Measurements from ENCODE around the gene CCNF. TPM values are rescaled to one million over a fixed set of nuclear protein-coding genes. Genes with fewer than 3 reads are reported as not detected.

The CCNF gene
- total RNA-seq, 2 donors from 2014 or later = 50.8 to 58.9 TPM

DNA sequence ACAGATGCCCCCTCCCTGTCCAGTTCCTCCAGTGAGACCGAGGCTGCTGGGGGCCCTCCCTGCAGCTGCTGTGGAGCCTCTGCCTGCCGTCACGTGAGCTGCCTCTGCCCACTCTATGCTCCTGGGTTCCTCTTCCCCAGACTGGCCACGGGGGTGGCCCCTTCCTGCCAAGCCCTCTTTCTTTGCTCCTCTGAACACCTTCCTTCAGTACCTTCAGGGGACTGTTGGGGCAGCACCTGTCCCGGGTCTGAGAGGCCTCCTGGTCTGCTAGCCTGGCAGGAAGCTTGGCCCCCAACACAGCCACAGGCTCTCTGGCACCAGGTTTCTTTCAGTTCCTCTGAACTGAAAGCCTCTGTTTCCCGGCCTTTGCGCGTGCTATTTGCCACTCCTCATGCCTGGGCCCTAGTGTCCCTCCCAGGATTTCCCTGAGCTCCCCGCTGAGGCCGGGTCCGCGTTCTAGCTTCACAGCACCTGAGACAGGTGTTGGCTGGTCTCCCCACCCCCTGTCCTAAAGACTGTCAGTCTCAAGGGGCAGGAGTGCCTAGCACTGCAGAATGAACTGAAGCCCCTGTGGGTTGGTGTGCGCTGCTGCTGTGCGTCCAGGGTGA lies 77.9 kb downstream of the CCNF start:
- no peaks in the 10 kb centered on the region for H3K9me3 ChIP-seq (ENCODE audit: control insufficient read depth, low read length)

DNA sequence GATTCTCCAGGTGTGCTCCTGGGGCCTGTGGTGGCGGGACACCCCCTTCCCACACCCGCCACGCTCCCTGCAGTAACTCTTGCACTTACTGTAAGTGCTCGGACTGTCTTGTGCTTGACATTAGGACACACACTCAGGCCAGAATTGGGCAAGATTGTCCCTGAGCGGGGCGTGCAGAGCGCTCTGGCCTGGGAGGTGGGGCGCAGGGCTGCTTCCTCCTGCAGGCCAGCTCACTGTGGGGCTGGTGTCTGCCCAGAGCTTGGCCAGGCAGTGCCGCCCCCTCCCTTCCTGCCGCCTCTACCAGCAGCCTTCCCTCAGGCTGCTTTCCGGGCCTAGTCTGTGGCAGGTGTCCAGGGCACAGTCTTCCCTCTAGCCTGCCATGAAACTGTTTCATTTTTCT lies 78.4 kb downstream of the CCNF start:
- Mint-ChIP-seq H3K4me3 (no peak overlapping the region), H3K27me3 (ENCODE audit: insufficient read depth) (no peaks in the 10 kb centered on the region), H3K36me3 (ENCODE audit: low read depth) (no peaks in the 10 kb centered on the region), H3K27ac (no peak overlapping the region), H3K4me1 (peaks cover 19% of the 10 kb centered on the region), H3K9me3 (no peaks in the 10 kb centered on the region)
- DNase-seq = no peak
- Histone ChIP-seq H3K4me3 (ENCODE audit: low read length) (no peak overlapping the region), H3K9ac (ENCODE audit: extremely low read depth, low read length, poor library complexity, severe bottlenecking) (no peak overlapping the region), H3K27ac (ENCODE audit: low read depth, low read length) (no peak overlapping the region), H3K9me3 (ENCODE audit: control insufficient read depth, low read length) (no peaks in the 10 kb centered on the region), H3K4me1 (ENCODE audit: control insufficient read depth, insufficient read depth, low read length) (peaks cover 3% of the 10 kb centered on the region), H3K36me3 (ENCODE audit: control insufficient read depth, insufficient read depth, low read length) (peaks cover 1% of the 10 kb centered on the region), H3K27me3 (ENCODE audit: control insufficient read depth, insufficient read depth, low read length, poor library complexity, severe bottlenecking) (no peaks in the 10 kb centered on the region)
- 92 to 100% methylated on average over 8 to 11 of the region's 11 CpGs for WGBS, 2 experiments (ENCODE audit: insufficient coverage in 1 of 2, insufficient read length in 1 of 2)
- TF ChIP-seq, protein P1, sequence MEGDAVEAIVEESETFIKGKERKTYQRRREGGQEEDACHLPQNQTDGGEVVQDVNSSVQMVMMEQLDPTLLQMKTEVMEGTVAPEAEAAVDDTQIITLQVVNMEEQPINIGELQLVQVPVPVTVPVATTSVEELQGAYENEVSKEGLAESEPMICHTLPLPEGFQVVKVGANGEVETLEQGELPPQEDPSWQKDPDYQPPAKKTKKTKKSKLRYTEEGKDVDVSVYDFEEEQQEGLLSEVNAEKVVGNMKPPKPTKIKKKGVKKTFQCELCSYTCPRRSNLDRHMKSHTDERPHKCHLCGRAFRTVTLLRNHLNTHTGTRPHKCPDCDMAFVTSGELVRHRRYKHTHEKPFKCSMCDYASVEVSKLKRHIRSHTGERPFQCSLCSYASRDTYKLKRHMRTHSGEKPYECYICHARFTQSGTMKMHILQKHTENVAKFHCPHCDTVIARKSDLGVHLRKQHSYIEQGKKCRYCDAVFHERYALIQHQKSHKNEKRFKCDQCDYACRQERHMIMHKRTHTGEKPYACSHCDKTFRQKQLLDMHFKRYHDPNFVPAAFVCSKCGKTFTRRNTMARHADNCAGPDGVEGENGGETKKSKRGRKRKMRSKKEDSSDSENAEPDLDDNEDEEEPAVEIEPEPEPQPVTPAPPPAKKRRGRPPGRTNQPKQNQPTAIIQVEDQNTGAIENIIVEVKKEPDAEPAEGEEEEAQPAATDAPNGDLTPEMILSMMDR (conservative IDR thresholded peaks at IDR 0.05) = no peak

More for the DNA sequence above, 77.9 kb downstream of the CCNF start:
- no peaks in the 10 kb centered on the region for H3K4me1 ChIP-seq (ENCODE audit: control insufficient read depth, insufficient read depth, low read length)
- H3K36me3 Mint-ChIP-seq (ENCODE audit: low read depth) = no peaks in the 10 kb centered on the region
- H3K4me3 Mint-ChIP-seq = no peak overlapping the region
- H3K27ac Mint-ChIP-seq = no peak overlapping the region
- H3K9ac ChIP-seq (ENCODE audit: extremely low read depth, low read length, poor library complexity, severe bottlenecking) = no peak overlapping the region
- WGBS, 2 experiments (ENCODE audit: insufficient coverage in 1 of 2, insufficient read length in 1 of 2) = 90 to 92% methylated on average over 14 of the region's 14 CpGs
- peaks cover 3% of the 10 kb centered on the region for H3K36me3 ChIP-seq (ENCODE audit: control insufficient read depth, insufficient read depth, low read length)
- H3K27me3 ChIP-seq (ENCODE audit: control insufficient read depth, insufficient read depth, low read length, poor library complexity, severe bottlenecking) = no peaks in the 10 kb centered on the region
- H3K27me3 Mint-ChIP-seq (ENCODE audit: insufficient read depth) = no peaks in the 10 kb centered on the region
- TF ChIP-seq, protein P1 (conservative IDR thresholded peaks at IDR 0.05) = no peak
- H3K4me1 Mint-ChIP-seq = peaks cover 14% of the 10 kb centered on the region
- H3K27ac ChIP-seq (ENCODE audit: low read depth, low read length) = no peak overlapping the region
- H3K9me3 Mint-ChIP-seq = no peaks in the 10 kb centered on the region
- DNase-seq = no peak
- H3K4me3 ChIP-seq (ENCODE audit: low read length) = no peak overlapping the region

Small RNA genes lying within 50 kb of the gene (microRNA-seq; reads per million reads assigned to microRNA genes)
- not detected for gene MIR6767 (ENCODE audit: borderline microRNAs expressed)
- not detected for gene MIR6768 (ENCODE audit: borderline microRNAs expressed)

Other genes starting within 250 kb of the CCNF start
- 1 to 10 TPM; 8.2 to 9.7 TPM for gene CASKIN1, start 232.8 kb upstream of the CCNF start, total RNA-seq
- gene MLST8, start 224.0 kb upstream of the CCNF start, total RNA-seq = 10 to 100 TPM; 60.3 to 70.8 TPM
- 10 to 100 TPM in 1 of 2 donors, 1 to 10 TPM in 1; 7.7 to 15.0 TPM for gene BRICD5, start 218.6 kb upstream of the CCNF start, total RNA-seq
- gene PGP, start 214.6 kb upstream of the CCNF start, total RNA-seq = 10 to 100 TPM; 31.0 to 32.0 TPM
- gene E4F1, start 205.9 kb upstream of the CCNF start, total RNA-seq = 10 to 100 TPM; 24.5 to 29.6 TPM
- 1 to 10 TPM in 1 of 2 donors, under 1 TPM in 1; 0.35 to 1.3 TPM for gene DNASE1L2, start 193.0 kb upstream of the CCNF start, total RNA-seq
- 10 to 100 TPM; 75.8 to 94.7 TPM for gene ECI1, start 177.9 kb upstream of the CCNF start, total RNA-seq
- gene RNPS1, start 161.3 kb upstream of the CCNF start, total RNA-seq = 100 to 1,000 TPM; 273 to 289 TPM
- gene ABCA3, start 88.7 kb upstream of the CCNF start, total RNA-seq = 1 to 10 TPM; 3.3 to 3.5 TPM
- gene TEDC2, start 30.7 kb downstream of the CCNF start, total RNA-seq = 10 to 100 TPM; 44.0 to 57.6 TPM
- gene NTN3, start 41.9 kb downstream of the CCNF start, total RNA-seq = under 1 TPM; 0.48 to 0.62 TPM
- 10 to 100 TPM; 15.7 to 19.4 TPM for gene TBC1D24, start 45.7 kb downstream of the CCNF start, total RNA-seq
- 100 to 1,000 TPM; 176 to 180 TPM for gene ATP6V0C, start 84.5 kb downstream of the CCNF start, total RNA-seq
- 10 to 100 TPM; 74.6 to 82.2 TPM for gene AMDHD2, start 90.9 kb downstream of the CCNF start, total RNA-seq
- gene CEMP1, start 102.0 kb downstream of the CCNF start, total RNA-seq = under 1 TPM in 1 of 2 donors, not detected in 1; 0.24 TPM
- 10 to 100 TPM; 29.2 to 30.3 TPM for gene PDPK1, start 108.6 kb downstream of the CCNF start, total RNA-seq

All from endodermal cell (in vitro differentiated cells).